ENCODE results near the gene FGR.
A peak's percentile ranks its signal among the peaks of the same experiment; 100 is the strongest.

The FGR gene

DNA sequence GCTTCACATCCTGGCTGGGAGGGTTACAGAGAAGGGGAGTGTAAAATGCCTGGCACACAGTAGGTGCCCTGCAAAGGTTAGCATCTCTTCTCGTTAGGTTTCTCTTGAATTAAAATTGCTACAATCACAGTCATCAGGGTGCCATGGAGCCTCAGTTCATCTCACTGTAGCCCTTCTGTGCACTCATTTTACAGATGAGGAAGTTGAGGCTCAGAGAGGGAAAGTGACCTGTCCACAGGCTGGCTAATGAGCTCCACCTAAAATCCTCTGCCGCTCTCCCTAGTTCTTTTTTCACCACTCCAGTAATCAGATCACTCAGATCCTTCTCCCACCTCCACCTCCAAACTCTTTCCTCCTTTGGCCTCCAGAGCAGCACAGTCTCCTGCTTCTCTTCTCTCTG lies 17.6 kb downstream of the FGR start:
- DNase-seq (ENCODE audit: low spot score) = no peak

DNA sequence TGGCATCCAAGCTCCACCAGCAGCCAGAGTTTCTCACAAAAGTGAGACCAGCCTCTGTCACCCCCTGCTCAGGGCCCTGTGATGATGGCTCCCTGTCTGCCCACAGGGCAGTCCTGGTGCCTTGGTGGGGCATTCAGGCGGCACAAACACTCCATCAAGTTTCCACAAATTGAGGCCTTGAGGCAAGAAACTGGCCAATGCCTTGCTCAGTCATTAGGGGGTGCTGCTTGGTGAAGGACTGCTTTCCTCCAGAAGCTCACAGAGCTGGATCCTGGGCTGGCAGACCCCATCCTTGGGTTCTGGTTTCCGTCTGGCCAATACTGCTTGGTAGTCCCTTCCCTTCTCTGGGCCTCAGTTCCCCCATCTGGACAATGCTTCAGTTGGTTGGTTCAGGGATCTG lies 18.5 kb downstream of the FGR start:
- no peak for DNase-seq (ENCODE audit: low spot score)

DNA sequence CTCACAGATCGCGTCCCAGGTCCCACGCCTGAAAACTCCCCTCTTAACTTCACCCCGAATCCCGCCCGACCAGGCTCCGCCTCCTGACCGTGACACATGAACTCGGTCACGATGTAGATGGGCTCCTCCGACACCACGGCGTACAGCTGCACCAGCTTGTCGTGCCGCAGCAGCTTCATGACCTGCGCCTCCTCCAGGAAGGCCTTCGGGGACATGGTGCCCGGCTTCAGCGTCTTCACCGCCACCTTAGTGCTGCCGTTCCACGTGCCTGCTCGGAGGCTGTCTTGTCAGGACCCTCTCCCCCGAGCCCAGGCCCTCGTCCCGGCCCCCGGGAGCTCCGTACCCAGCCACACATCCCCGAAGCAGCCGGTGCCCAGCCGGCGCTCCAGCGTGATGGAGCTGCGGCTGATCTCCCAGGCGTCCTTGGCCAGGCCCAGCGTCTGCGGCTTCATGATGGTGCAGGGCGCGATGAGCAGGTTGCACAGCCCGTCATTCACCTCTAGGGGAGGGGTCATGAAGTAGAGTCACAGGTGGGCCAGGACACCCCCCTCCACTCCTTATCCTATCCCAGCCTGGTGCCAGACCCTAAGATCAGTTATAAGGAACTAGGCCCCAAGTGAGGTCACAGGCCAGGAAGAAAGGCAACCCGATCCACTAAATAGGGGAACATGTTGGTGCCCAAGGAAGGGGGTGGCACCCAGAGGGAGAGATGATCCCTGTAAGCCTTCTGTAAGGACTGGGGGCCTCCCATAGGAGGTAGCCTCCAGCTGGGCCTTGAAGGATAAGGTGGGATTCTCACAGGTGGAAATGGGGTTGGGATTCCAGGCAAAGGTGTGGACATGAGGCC lies 19.4 kb downstream of the FGR start:
- DNase-seq (ENCODE audit: low spot score) = no peak

DNA sequence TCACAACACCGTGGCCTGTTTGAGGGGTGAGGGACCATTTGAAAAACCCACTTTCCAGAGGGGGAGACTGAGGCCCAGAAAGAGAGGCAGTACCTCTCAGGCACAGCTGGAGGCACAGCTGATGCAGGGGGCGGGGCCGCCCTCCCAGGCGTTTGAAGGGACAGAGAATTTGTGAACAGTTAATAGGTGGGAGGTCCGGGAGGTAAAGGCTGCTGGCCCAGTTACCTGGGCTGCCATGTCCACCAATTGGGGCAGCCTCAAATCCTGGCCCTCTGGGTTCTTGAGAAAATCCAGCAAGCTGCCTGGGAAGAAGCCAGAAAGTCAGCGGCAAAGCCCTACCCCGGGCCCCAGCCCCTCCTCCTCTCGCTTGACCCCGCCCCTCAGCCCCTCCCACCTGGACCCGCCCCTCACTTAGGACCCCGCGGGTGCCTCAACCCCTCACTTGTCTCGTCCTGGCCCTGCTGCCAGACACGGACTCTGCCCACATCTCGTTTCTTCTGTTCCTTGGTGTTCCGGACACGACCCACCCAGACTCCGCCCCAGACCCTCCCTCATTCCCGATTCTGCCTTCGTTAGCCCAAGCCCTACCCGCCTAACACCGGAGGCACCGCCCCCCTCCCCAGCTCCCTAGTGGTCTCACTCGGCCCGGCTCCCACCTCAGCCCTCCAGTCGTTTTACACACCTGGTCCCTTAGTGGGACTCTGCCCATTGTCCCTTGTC lies 20.2 kb downstream of the FGR start:
- no peak for DNase-seq (ENCODE audit: low spot score)

DNA sequence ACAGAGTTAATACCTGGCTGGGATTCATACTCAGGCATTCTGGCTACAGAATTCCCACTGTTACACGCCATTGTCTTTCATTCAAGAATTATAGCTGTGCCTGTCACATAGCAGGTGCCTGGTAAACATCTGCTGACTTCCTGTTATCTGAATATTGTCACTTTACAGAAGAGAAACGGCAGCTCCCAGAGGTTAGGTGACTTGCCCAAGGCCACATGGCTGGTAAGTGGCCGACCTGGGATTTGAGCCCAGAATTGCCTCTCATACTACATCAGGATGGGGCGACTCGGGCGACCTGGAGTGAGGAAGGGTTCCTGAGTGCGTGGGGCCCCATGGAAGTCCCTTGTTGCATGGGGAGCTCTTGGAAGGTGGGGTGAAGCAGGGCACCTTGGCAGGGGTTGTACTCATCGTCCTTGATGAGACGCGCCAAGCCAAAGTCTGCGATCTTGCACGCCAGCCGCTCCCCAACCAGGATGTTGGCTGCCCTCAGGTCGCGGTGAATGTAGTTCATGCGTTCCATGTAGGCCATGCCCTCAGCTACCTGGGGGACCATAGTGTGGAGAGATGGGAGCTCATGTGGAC lies 20.9 kb downstream of the FGR start:
- DNase-seq (ENCODE audit: low spot score) = no peak

DNA sequence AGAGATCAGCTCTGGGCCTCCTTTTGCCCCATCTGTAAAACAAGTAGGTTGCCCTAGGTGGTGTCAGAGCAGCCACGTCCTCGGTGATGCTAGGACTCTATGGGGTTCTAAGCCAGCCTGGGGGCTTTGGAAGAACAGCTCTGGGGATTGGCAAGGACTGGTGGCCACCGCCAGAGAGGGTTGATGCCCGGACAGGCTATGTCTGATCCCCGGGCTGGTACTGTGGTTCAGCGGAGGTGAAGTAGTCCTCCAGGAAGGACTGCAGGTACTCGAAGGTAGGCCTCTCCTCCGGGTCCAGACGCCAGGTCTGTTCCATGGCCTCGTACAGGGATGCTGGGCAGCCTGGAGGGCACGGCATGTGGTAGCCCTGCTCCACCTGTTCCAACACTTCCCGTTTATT lies 22.3 kb downstream of the FGR start:
- DNase-seq (ENCODE audit: low spot score) = no peak

DNA sequence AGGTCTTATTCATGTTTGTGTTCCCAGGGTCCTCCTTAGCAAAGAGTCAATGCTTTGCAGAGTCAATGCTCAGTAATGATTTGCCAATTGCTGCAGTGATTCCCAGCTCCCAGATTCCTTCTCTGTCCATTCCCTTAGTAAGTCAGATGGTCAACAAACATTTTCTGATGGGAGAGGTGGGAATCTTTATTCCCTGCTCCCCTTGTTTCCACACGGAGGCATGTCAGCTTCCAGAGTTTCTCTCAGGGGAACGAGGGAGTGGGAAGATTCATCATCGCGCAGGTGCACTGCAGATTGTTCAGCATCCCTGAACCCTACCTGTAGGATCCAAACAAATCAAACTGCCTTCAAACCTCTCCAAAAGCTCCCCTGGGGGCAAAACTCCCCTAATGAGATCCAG lies 23.5 kb downstream of the FGR start:
- no peak for DNase-seq (ENCODE audit: low spot score)

DNA sequence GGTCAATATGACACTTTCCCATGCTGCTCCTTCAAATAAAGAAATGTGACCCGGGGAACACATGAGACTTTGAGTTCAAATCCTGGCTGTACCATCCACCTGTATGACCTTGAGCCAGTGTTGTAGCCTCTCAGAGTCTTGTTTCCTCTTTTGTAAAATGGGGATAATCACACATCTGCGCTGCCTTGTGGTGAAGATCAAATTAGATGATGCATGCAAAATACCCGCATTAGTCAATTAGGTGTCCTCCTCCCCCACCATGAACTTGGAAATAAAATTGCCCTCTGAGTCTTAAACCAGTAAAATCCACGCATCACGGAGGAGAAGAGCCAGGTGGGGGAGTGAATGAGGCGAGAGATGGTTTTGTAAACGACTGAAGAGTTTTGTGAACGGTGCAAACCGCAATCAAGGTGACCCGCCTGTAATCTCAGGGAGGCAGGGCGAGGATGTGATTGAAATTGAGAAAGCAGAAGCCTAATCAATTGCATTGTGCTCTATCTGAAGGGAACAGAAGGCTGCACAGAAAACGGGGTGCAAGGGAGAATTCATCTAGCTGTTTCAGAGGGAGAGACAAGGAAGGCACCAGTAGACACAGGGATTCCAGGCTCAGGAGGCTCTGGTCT lies 25.3 kb downstream of the FGR start:
- DNase-seq (ENCODE audit: low spot score) = no peak

DNA sequence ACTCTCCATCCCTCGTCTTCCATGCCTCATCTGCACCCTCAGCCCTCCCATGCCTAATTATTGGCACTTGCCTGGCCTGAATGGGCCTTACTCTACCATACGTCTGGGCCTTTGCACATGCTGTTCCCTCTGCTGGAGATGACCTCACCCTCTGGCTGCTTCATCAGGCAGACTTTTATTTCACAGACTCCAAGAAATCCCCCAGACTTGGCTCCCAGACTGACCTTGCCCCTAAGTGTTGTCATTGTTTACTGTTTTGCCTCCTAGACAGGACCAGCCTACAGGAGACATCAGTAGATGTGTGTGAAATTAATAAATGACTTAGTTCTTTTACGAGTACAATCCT lies 25.8 kb downstream of the FGR start:
- no peak for DNase-seq (ENCODE audit: low spot score)

DNA sequence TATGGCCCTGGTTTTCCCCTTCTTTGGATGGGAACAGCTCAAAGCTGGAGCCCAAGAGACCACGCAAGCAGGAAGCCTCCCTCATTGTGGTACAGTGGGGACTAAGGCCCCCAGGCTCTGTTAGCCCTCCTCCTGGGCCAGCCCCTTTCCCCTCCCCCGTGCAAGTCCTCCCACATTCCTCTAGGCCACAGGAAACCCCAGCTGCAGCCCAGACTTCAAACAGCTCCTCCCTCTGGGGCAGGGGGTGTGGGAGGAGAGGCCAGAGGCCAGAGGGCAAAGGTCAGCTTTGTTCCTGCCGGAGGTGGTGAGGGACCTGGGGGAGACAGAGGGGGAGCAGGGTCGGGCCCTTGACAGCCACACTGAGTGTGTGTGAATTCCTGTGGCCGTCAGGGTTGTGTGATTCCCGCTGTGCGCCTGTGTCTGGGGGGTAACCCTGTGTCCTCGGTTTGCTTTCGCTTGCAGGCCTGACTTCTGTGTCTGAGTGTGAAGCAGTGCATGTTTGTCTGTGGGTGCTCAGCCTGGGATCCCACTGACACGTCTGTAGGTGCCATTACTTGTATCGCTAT lies 27.7 kb downstream of the FGR start:
- DNase-seq (ENCODE audit: low spot score) = no peak

DNA sequence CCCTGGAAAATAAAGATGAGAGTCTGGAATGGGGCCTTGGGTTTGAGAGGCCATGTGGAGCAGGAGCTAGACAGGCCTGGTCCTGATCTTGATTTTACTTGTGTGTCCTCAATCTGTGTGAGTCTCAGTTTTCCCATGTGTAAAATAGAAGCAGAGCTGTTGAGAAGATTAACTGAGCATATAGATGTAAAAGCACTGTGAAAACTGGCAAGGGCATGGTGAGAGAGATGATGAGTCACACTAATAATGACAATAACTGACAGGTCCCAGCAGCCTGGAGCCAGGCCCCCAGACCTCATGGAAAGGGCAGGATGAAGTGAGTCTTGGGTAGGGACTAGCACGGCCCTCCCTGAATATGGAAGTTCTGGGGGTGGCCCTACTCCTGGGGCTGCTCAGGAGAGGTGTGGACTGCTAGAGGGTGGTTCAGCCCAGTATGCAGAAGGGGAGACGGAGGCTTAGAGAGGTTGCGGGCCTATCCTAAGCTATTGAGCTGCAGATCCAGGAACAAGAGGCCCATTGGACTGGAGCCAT lies 28.2 kb downstream of the FGR start:
- no peak for DNase-seq (ENCODE audit: low spot score)

DNA sequence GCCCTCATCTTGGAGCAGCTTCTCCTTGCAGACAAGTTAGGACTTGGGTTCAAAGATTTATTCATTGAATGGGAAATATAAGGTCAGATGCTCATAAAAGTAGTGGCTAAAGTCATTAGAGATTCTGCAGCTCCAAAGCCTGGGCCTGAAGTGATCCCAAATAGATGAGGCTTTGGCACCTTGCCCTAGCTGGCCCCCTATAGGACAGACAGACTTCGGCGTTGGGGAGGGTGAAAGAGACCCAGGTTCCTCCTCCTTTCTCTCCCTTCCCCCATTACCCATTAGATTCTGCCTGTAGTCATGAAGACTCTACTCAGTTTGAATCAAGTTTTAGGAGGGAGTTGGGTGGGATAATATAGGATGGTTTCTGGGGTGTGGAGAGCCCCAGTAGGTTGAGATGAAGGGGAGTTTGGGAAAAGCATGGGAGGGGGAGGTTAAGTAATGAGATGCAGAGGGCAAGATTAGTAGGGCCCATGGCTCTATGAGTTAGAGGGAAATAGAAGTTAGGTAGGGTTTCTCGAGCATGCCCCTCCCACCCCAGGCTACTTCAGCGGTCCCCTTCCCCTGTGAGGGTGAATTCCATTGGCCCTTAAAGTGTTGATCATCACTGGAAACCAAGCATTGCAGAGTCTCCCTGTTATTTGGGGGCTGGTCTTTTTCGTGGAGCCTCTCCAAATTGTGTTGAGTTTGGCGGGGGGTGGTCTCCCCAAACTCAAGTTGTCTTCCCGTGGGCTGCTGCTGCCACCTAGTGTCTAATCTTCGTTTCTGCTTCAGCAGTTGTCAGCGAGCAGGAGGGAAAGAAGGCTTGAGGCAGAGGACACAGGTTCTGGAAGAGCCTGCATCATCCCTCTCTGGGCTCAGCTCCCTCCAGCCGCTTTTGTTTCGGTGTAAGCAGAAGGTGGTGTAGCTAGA lies 28.9 kb downstream of the FGR start:
- DNase-seq (ENCODE audit: low spot score) = peak; percentile 50

DNA sequence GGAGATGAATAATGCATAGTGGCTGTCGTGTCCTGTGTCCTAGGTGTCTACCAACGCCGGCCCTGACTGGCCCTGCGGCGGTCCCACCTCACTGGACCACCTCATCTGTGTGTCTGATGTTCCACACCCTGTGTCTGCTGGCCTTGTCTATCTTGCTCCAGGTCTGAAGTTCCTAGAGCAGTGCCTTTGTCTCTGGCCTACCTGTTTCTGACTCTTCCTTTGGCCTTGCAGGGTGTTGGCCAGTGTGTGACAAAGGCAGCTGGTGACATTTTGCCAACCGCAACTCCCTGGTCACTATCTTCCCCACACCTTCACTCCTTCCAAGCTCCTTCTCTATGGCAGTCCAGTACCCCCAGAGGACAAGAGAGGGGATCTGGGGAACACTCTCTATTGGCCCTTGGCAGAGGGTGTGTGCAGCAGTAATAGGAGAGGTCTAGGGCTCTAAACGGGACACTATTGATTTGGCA lies 29.7 kb downstream of the FGR start:
- no peak for DNase-seq (ENCODE audit: low spot score)

DNA sequence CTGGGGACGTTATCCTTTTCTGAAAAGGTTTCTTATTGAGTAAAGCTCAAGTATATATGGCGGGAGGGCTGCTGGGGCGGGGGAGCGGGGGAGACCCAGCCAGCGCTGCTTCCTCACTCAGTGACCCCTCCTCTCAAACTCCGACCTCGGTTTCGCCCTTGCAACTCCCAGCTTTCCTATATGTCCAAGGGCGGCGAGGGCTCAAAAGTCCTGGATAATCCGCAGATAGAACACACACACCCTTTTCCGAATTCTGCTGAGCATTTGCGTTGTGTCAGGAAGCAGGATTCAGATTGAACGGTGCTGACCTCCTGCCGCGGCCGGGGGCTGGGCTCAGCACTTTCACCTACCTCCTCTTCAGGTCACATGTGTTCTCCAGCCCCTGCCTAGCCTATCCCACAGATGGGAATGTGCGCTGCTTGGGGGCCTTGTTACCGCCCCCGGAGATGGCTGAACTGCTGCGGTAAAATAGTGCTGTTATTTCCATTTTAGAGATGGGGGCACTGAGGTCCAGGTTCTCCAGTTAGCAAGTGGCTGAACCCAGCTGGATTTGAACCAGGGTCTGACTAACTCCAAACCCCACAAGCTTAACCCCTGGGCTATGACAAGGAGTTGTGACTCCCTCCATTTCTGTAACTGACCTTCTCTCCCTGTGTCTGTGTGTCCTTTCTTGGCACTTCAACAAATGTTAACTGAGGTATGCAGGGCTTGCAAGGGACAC lies 30.2 kb downstream of the FGR start:
- DNase-seq (ENCODE audit: low spot score) = no peak

DNA sequence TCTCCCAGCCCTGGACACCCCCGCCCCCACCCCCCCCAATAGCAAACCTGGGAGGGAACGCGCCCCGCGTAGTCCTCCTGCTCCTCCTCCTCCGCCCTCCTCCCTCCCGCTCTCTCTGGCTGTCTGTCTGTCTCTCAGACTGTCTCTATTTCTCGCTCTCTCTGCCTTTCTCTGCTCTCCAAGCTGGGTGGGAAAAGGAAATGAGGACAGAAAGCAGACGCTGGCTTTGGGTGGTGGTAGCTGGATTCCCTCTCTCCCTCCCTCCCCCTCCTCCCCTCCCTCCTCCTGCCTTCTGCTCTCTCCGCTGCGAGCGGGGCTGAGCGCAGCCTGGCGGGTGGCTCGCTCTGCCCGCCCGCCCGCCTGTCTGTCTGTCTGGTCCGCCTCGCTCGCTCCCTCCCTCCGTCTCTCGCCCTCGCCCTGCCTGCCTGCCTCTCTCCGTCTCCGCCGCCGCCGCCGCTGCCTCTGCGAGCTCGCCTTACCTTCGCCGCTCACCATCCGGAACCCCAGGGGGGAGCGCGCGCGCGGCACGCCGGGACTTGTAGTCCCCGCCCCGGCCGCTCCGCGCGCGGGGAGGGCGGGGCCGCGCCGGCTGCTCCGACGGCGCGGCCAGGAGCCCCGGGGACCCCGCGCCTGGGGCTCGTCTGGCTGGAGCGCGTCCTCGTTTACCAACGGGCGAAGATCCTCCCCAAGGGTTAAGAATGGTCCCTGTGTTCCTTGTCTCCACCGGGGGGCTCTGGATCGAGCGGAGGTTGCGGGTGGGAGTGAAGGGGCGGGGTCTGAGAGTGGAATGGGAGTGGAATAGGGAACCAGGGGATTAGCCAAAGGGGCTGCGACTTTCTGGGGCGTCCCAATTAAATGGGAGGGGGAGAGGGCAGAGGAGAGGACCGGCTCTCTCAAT lies 31.1 kb downstream of the FGR start, which contains the start of gene AHDC1:
TSS of gene AHDC1 (minus strand) at position 464 of the 898 bp plus-strand sequence. CDS start 52,029 bp downstream, outside the sequence.
- DNase-seq (ENCODE audit: low spot score) = peak; percentile 78

DNA sequence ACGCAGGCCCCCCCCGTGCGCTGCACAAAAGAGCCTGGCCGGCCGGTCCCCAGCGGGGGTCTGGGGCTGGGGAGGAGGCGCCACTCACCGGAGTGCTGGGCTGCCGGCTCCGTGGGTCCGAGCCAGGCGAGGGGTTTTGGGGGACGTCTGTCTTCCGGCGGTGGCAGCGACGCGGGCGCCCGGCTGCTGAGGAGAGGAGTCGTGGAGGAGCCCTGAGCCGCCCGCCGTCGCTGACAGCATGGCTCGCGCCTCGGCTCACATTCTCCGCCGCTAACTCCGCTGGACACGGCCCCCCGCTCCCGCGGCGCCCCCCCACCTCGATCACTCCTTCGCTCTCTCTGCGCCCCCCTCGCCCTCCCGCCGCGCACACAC lies 31.7 kb downstream of the FGR start:
- DNase-seq (ENCODE audit: low spot score) = no peak

DNA sequence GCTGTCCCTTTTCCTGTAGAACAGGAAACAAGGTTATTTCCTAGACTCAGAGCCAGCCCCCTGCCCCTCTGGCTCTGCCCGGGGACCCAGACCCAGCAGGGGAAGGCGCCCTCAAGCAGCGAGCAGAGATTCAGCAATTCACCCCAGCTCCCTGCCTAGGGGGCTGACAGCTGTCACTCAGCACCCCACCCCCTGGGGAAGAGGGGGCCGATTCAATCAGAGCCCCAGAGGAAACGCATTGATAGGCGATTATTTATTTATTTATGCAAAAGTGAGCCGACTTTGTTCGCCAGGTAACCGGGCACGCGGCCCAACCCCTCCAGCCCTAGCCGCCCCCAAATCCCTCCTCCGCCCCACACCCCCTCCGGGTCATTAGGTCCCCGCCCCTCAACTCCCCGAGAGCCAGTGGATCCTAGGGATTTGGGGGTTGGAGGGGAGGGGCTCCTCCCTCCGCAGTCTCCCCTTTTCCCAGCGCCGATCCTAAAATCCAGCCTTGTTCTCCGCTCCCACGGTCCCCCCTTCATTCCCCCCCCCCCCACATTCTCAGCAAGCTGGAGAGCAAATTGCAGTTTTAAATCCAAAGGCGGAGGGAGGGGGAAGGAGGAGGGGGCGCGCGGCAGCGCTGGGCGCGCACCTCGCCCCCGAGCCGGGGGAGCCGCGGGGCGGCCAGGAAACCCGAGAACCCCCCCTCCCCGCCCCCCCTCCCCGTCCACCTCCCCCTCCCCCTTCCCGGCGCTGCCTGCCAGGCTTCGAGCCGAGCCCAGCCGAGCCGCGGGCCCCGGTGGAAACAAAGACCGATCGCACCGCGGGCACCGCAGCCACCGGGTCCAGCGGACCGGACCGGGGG lies 32.3 kb downstream of the FGR start:
- no peak for DNase-seq (ENCODE audit: low spot score)
